Activated naive CD8-positive, alpha-beta T cell treated with anti-CD3 and anti-CD28 coated beads, Interleukin-2, amount 50 U/mL, for 24 hours (primary cell): ENCODE results near the gene ZNF552.

Experiments used
- ATAC-seq: fragments of 150-1000 bp; cut with Tn5 transposase; one replicate; pipeline ENCODE4 v1.10.0; 2021
- DNase-seq: peaks from one replicate; pipeline ENCODE4 v3.0.0; 2021
- H3K27ac Mint-ChIP-seq: one replicate; pipeline ENCODE4 v1.8.0; 2021; ENCODE audit warnings: mild to moderate bottlenecking, mixed read lengths
- H3K27me3 Mint-ChIP-seq: one replicate; pipeline ENCODE4 v1.8.0; 2021; ENCODE audit warnings: mixed read lengths
- H3K36me3 Mint-ChIP-seq: one replicate; pipeline ENCODE4 v1.8.0; 2021; ENCODE audit warnings: low read depth, mixed read lengths
- H3K4me1 Mint-ChIP-seq: one replicate; pipeline ENCODE4 v1.8.0; 2021; ENCODE audit warnings: mixed read lengths
- H3K4me3 Mint-ChIP-seq: one replicate; pipeline ENCODE4 v1.8.0; 2021; ENCODE audit warnings: mild to moderate bottlenecking, moderate library complexity, mixed read lengths
- H3K9me3 Mint-ChIP-seq: one replicate; pipeline ENCODE4 v1.8.0; 2021; ENCODE audit warnings: mixed read lengths

ZNF552 gene

DNA sequence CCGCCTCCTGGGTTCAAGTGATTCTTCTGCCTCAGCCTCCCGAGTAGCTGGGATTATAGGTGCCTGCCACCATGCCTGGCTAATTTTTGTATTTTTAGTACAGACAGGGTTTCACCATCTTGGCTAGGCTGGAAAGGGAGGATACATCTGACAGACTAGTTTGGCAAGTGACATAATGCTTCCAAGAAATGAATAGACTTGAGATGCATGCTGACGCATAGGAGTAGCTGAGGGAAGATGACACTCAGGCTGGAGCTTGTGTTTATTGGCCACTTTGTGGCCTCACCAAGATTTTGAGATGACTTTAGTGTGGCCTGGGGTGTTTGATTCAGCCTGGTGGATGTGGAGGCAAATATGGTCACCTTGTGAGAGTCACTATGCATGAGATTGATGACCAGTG is 41.2 kb downstream of the ZNF552 start:
- H3K27me3 Mint-ChIP-seq: no peaks in the 10 kb centered on the region
- H3K27ac Mint-ChIP-seq: no peak overlapping the region
- H3K4me1 Mint-ChIP-seq: peaks cover 40% of the 10 kb centered on the region
- no peak for DNase-seq
- no peak for ATAC-seq
- peaks cover 82% of the 10 kb centered on the region for H3K36me3 Mint-ChIP-seq
- H3K9me3 Mint-ChIP-seq: peaks cover 42% of the 10 kb centered on the region
- H3K4me3 Mint-ChIP-seq: no peak overlapping the region

- H3K36me3 Mint-ChIP-seq: peaks cover 70% of the 10 kb centered on the region
- peaks cover 43% of the 10 kb centered on the region for H3K4me1 Mint-ChIP-seq
These were observed 43.3 kb downstream of the ZNF552 start for GRCh38 chr19:57771417-57771816.

DNA sequence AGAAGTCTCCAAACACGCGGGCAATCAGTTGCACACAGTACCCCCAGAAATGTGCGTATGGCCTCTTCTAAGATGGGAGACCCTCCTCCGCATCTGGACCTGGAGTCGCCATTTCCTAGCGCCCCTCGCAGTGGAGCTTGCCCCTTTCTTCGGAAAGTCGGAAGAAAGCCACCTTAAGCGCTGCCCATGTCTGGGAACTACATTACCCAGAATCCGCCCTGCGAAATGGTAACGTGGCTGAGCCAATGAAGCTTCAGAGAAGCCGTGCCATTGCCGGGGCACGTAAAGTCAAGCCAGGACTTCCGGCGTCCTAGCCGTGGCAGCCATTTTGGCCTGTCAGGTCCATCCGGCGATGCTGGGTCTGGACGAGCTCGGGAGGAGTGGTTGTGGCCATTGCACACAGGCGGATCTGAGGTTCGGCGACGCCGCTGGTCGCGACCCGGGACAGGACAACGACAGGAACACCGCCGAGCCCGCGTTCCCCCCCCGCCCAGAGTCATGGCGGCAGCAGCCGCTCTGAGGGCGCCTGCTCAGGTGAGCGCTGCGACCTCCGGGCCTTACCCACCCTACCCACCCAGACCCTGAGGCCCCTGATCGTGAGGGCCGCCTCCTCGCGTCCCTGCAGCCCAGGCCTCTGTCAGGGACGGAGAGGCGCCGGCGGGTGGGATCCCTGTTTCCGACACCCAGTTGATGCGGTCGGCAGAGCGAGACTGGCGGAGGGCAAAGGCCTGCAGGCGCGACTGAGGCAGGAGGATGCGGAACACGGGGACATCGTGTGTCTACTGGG is 45.2 kb downstream of the ZNF552 start, which contains the start of gene ZNF586:
TSS of gene ZNF586 (plus strand) at position 332 of the 787 bp plus-strand sequence. CDS start at position 499, 167 bp downstream.
- Mint-ChIP-seq H3K36me3 (peaks cover 54% of the 10 kb centered on the region), H3K27me3 (no peaks in the 10 kb centered on the region), H3K9me3 (peaks cover 36% of the 10 kb centered on the region), H3K4me1 (peaks cover 36% of the 10 kb centered on the region), H3K27ac (peak within 1 kb of the TSS; percentile 89), H3K4me3 (peak within 1 kb of the TSS; percentile 87)
- peak; percentile 98 for ATAC-seq
- peak; percentile 85 for DNase-seq

More at GRCh38 chr19:57771417-57771816, 43.3 kb downstream of the ZNF552 start:
- Mint-ChIP-seq H3K27ac (no peak overlapping the region), H3K9me3 (peaks cover 35% of the 10 kb centered on the region), H3K27me3 (no peaks in the 10 kb centered on the region), H3K4me3 (peak overlapping the region; percentile 34)
- ATAC-seq (no peak), DNase-seq (no peak)

DNA sequence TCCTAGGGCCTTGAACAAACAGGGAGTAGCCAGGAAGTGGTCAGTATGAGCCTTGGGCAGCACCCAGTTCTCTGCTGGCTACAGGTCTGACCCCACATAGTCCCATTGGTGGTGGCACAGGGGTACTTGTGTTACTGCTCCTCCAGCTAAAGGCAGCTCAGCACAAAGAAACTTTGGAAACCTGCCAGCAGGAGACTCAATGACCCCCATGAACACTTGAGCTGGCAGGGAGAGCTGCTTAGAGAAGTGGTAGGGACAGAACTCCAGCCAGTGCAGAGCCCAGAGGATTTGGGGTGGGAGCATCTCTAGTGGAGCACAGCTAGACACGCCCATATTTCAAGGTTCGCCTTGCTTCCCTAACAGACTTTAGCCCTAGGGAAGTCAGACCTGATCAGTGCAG is 55.6 kb downstream of the ZNF552 start:
- peaks cover 30% of the 10 kb centered on the region for H3K9me3 Mint-ChIP-seq
- peaks cover 85% of the 10 kb centered on the region for H3K36me3 Mint-ChIP-seq
- no peak overlapping the region for H3K27ac Mint-ChIP-seq
- no peaks in the 10 kb centered on the region for H3K4me1 Mint-ChIP-seq
- no peak for ATAC-seq
- DNase-seq: no peak
- no peaks in the 10 kb centered on the region for H3K27me3 Mint-ChIP-seq
- H3K4me3 Mint-ChIP-seq: no peak overlapping the region

- Mint-ChIP-seq H3K9me3 (peaks cover 41% of the 10 kb centered on the region), H3K4me3 (no peak overlapping the region), H3K27ac (no peak overlapping the region), H3K4me1 (no peaks in the 10 kb centered on the region), H3K27me3 (no peaks in the 10 kb centered on the region), H3K36me3 (peaks cover 87% of the 10 kb centered on the region)
- ATAC-seq (no peak), DNase-seq (no peak)
These were observed 56.8 kb downstream of the ZNF552 start for GRCh38 chr19:57757941-57758340.
